Endodermal cell (in vitro differentiated cells): ENCODE results near the gene CAMSAP1. TPM values are rescaled to one million over a fixed set of nuclear protein-coding genes. Genes with fewer than 3 reads are reported as not detected.
A peak's percentile ranks its signal among the peaks of the same experiment; 100 is the strongest.

Experiments
- DNase-seq: peaks from one replicate; pipeline ENCODE4 v3.0.0-alpha.2; 2017
- H3K27ac ChIP-seq: 2 replicates; pipeline ENCODE4 v1.5.1; 2013; ENCODE audit warnings: mild to moderate bottlenecking, low read depth, low read length, moderate library complexity
- H3K27me3 ChIP-seq: 2 replicates; pipeline ENCODE4 v1.6.1; 2013; ENCODE audit warnings: mild to moderate bottlenecking, low read length, moderate library complexity; ENCODE audit not compliant: insufficient read depth, control insufficient read depth, poor library complexity, severe bottlenecking
- H3K36me3 ChIP-seq: 2 replicates; pipeline ENCODE4 v1.7.0; 2013; ENCODE audit warnings: mild to moderate bottlenecking, low read length, moderate library complexity; ENCODE audit not compliant: control insufficient read depth, insufficient read depth
- H3K4me1 ChIP-seq: one replicate; pipeline ENCODE4 v1.7.0; 2013; ENCODE audit warnings: low read length; ENCODE audit not compliant: control insufficient read depth, insufficient read depth
- H3K4me3 ChIP-seq: 2 replicates; pipeline ENCODE4 v1.5.1; 2013; ENCODE audit warnings: mild to moderate bottlenecking, low read length, moderate library complexity
- H3K9ac ChIP-seq: 2 replicates; pipeline ENCODE4 v1.6.1; 2013; ENCODE audit warnings: mild to moderate bottlenecking, low read length, moderate library complexity; ENCODE audit not compliant: poor library complexity, severe bottlenecking; ENCODE audit errors: extremely low read depth
- H3K9me3 ChIP-seq: 2 replicates; pipeline ENCODE4 v1.6.1; 2013; ENCODE audit warnings: mild to moderate bottlenecking, low read length, moderate library complexity; ENCODE audit not compliant: control insufficient read depth
- H3K27ac Mint-ChIP-seq: 2 replicates; pipeline ENCODE4 v1.8.0; 2020; ENCODE audit warnings: mixed read lengths
- H3K27me3 Mint-ChIP-seq: 2 replicates; pipeline ENCODE4 v1.8.0; 2021; ENCODE audit warnings: mild to moderate bottlenecking, mixed read lengths; ENCODE audit not compliant: insufficient read depth
- H3K36me3 Mint-ChIP-seq: 2 replicates; pipeline ENCODE4 v1.8.0; 2020; ENCODE audit warnings: low read depth, mixed read lengths
- H3K4me1 Mint-ChIP-seq: 2 replicates; pipeline ENCODE4 v1.8.0; 2020; ENCODE audit warnings: mixed read lengths
- H3K4me3 Mint-ChIP-seq: 2 replicates; pipeline ENCODE4 v1.8.0; 2020; ENCODE audit warnings: mild to moderate bottlenecking, moderate library complexity, mixed read lengths
- H3K9me3 Mint-ChIP-seq: 2 replicates; pipeline ENCODE4 v1.8.0; 2020; ENCODE audit warnings: mild to moderate bottlenecking, mixed read lengths
- CTCF ChIP-seq: fragments of 200-600 bp; sonication (generic); conservative IDR thresholded peaks from 2 replicates; pipeline ENCODE4 v1.5.0; 2021; ENCODE audit warnings: antibody characterized with exemption, mild to moderate bottlenecking
- WGBS, 2 experiments: methylation state at CpG; one replicate each; pipeline versions ENCODE4 v1.1.5 to v1.1.7; 2013; ENCODE audit warnings: missing lambda C conversion rate in 2 of 2, mixed read lengths in 1 of 2; ENCODE audit not compliant: insufficient coverage in 1 of 2, insufficient read length in 1 of 2; 5-methylcytosine and 5-hydroxymethylcytosine counted together
- total RNA-seq, 2 donors: library from RNA; stranded (reverse); fragmentation: NEBNext Ultra II Directional in 1 of 2; extraction: Animal tissue kit (Norgen Biotek cat#: 25700) in 1 of 2; gene quantifications; 2 replicates in 1 of 2; 3 replicates in 1 of 2; pipeline ENCODE4 v1.2.1, GENCODE V29; 2021

The CAMSAP1 gene
- total RNA-seq, 2 donors from 2014 or later, result 40.1 to 43.1 TPM

GRCh38 chr9:135804581-135805421, 102.5 kb downstream of the CAMSAP1 start:
- peak overlapping the region; percentile 17 for H3K27ac ChIP-seq
- Mint-ChIP-seq H3K4me3 (no peak overlapping the region), H3K36me3 (peaks cover 4% of the 10 kb centered on the region), H3K4me1 (no peaks in the 10 kb centered on the region), H3K27me3 (no peaks in the 10 kb centered on the region), H3K9me3 (no peaks in the 10 kb centered on the region), H3K27ac (peak overlapping the region; percentile 44)
- TF ChIP-seq CTCF, result peak; percentile 57
- H3K36me3 ChIP-seq, result peaks cover 16% of the 10 kb centered on the region
- no peaks in the 10 kb centered on the region for H3K9me3 ChIP-seq
- DNase-seq, result peak; percentile 76
- H3K27me3 ChIP-seq, result no peaks in the 10 kb centered on the region
- no peak overlapping the region for H3K9ac ChIP-seq
- WGBS, 2 experiments, result 94% methylated on average over 13 to 24 of the region's 24 CpGs
- H3K4me1 ChIP-seq, result no peaks in the 10 kb centered on the region
- H3K4me3 ChIP-seq, result no peak overlapping the region

- Histone ChIP-seq H3K4me1 (no peaks in the 10 kb centered on the region), H3K27me3 (no peaks in the 10 kb centered on the region), H3K9ac (no peak overlapping the region), H3K27ac (no peak overlapping the region), H3K9me3 (no peaks in the 10 kb centered on the region), H3K4me3 (no peak overlapping the region), H3K36me3 (peaks cover 3% of the 10 kb centered on the region)
- Mint-ChIP-seq H3K4me1 (no peaks in the 10 kb centered on the region), H3K27me3 (no peaks in the 10 kb centered on the region), H3K27ac (no peak overlapping the region), H3K4me3 (no peak overlapping the region), H3K36me3 (no peaks in the 10 kb centered on the region), H3K9me3 (no peaks in the 10 kb centered on the region)
- WGBS, 2 experiments, result 96 to 98% methylated on average over 7 to 10 of the region's 10 CpGs
- TF ChIP-seq CTCF, result no peak
- DNase-seq, result no peak
These were observed 103.9 kb downstream of the CAMSAP1 start for GRCh38 chr9:135803441-135803840.

- no peak overlapping the region for H3K4me3 Mint-ChIP-seq
- peak overlapping the region; percentile 41 for H3K27ac Mint-ChIP-seq
- DNase-seq, result no peak
These were observed 104.4 kb downstream of the CAMSAP1 start for GRCh38 chr9:135802876-135803419.

More at GRCh38 chr9:135802876-135803419, 104.4 kb downstream of the CAMSAP1 start:
- Histone ChIP-seq H3K27me3 (no peaks in the 10 kb centered on the region), H3K9me3 (no peaks in the 10 kb centered on the region), H3K4me1 (no peaks in the 10 kb centered on the region), H3K4me3 (no peak overlapping the region), H3K27ac (no peak overlapping the region), H3K36me3 (no peaks in the 10 kb centered on the region), H3K9ac (no peak overlapping the region)
- WGBS, 2 experiments, result 85% methylated on average over 12 to 18 of the region's 18 CpGs
- no peak for TF ChIP-seq CTCF
- Mint-ChIP-seq H3K4me1 (no peaks in the 10 kb centered on the region), H3K9me3 (no peaks in the 10 kb centered on the region), H3K36me3 (no peaks in the 10 kb centered on the region), H3K27me3 (no peaks in the 10 kb centered on the region)
